DOHH2 (cell line): Measurements from ENCODE around the gene SLC16A7.

ENCODE experiments used
- H3F3A ChIP-seq: fragments of 200-600 bp; sonication (generic), shearing (Covaris generic); 2 replicates; pipeline ENCODE4 v1.6.0; 2016; ENCODE audit warnings: antibody characterized with exemption, mild to moderate bottlenecking; ENCODE audit not compliant: control insufficient read depth, insufficient read depth
- H3K27ac ChIP-seq: fragments of 200-600 bp; sonication (generic); 2 replicates; pipeline ENCODE4 v1.5.1; 2014; ENCODE audit warnings: low read depth, mild to moderate bottlenecking, low read length, moderate library complexity
- H3K27me3 ChIP-seq: fragments of 200-600 bp; sonication (generic); 2 replicates; pipeline ENCODE4 v1.6.1; 2014; ENCODE audit warnings: mild to moderate bottlenecking, low read length, mixed read lengths; ENCODE audit not compliant: control insufficient read depth
- H3K36me3 ChIP-seq: fragments of 200-600 bp; sonication (generic); 2 replicates; pipeline ENCODE4 v1.6.1; 2014; ENCODE audit warnings: mild to moderate bottlenecking, low read length, moderate library complexity, mixed read lengths; ENCODE audit not compliant: control insufficient read depth
- H3K4me1 ChIP-seq: fragments of 200-600 bp; sonication (generic); 2 replicates; pipeline ENCODE4 v1.6.1; 2014; ENCODE audit warnings: mild to moderate bottlenecking, low read length, mixed read lengths; ENCODE audit not compliant: control insufficient read depth
- H3K4me2 ChIP-seq: fragments of 200-600 bp; sonication (generic); 2 replicates; pipeline ENCODE4 v1.6.0; 2014; ENCODE audit warnings: mild to moderate bottlenecking, low read length, moderate library complexity
- H3K4me3 ChIP-seq: fragments of 200-600 bp; sonication (generic); 2 replicates; pipeline ENCODE4 v1.5.1; 2014; ENCODE audit warnings: mild to moderate bottlenecking, low read length, mixed read lengths
- H3K79me2 ChIP-seq: fragments of 200-600 bp; sonication (generic); 2 replicates; pipeline ENCODE4 v1.6.1; 2014; ENCODE audit warnings: mild to moderate bottlenecking, low read length, mixed read lengths; ENCODE audit not compliant: control insufficient read depth
- H3K9me2 ChIP-seq: fragments of 200-600 bp; sonication (generic); replicated peaks from 2 replicates; pipeline ENCODE4 v1.6.1; 2014; ENCODE audit warnings: mild to moderate bottlenecking, low read length, mixed read lengths; ENCODE audit not compliant: control insufficient read depth
- H3K9me3 ChIP-seq: fragments of 200-600 bp; sonication (generic); 2 replicates; pipeline ENCODE4 v1.6.1; 2014; ENCODE audit warnings: antibody characterized with exemption, low read length, mixed read lengths; ENCODE audit not compliant: control insufficient read depth, insufficient read depth
- H4K20me1 ChIP-seq: fragments of 200-600 bp; sonication (generic); 2 replicates; pipeline ENCODE4 v1.6.0; 2014; ENCODE audit warnings: low read depth, mild to moderate bottlenecking, antibody characterized with exemption, low read length, moderate library complexity; ENCODE audit not compliant: control insufficient read depth, insufficient read depth
- EZH2phosphoT487 ChIP-seq: fragments of 200-600 bp; sonication (generic); IDR thresholded peaks from 2 replicates; pipeline ENCODE4 v1.6.1; 2017; ENCODE audit warnings: borderline replicate concordance, mild to moderate bottlenecking, antibody characterized with exemption, low read length, moderate library complexity, mixed read lengths
- TF ChIP-seq, protein P1 (sequence below): fragments of 200-600 bp; sonication (generic); IDR thresholded peaks from one replicate; pipeline ENCODE4 v1.5.1; 2014; ENCODE audit warnings: antibody characterized with exemption, mild to moderate bottlenecking, low read depth, low read length; ENCODE audit not compliant: poor library complexity, severe bottlenecking

Gene SLC16A7

GRCh38 chr12:59735231-59735630, 139.4 kb downstream of the SLC16A7 start:
- no peaks in the 10 kb centered on the region for H3K79me2 ChIP-seq
- no peaks in the 10 kb centered on the region for H3F3A ChIP-seq
- TF ChIP-seq EZH2phosphoT487, result no peak
- TF ChIP-seq, protein P1, sequence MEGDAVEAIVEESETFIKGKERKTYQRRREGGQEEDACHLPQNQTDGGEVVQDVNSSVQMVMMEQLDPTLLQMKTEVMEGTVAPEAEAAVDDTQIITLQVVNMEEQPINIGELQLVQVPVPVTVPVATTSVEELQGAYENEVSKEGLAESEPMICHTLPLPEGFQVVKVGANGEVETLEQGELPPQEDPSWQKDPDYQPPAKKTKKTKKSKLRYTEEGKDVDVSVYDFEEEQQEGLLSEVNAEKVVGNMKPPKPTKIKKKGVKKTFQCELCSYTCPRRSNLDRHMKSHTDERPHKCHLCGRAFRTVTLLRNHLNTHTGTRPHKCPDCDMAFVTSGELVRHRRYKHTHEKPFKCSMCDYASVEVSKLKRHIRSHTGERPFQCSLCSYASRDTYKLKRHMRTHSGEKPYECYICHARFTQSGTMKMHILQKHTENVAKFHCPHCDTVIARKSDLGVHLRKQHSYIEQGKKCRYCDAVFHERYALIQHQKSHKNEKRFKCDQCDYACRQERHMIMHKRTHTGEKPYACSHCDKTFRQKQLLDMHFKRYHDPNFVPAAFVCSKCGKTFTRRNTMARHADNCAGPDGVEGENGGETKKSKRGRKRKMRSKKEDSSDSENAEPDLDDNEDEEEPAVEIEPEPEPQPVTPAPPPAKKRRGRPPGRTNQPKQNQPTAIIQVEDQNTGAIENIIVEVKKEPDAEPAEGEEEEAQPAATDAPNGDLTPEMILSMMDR, result no peak
- no peaks in the 10 kb centered on the region for H3K4me1 ChIP-seq
- H3K4me2 ChIP-seq, result no peak overlapping the region
- H4K20me1 ChIP-seq, result no peaks in the 10 kb centered on the region
- H3K27me3 ChIP-seq, result no peaks in the 10 kb centered on the region
- no peak overlapping the region for H3K27ac ChIP-seq
- H3K9me3 ChIP-seq, result no peaks in the 10 kb centered on the region
- no peaks in the 10 kb centered on the region; the same call in 1 of the 2 replicates for H3K36me3 ChIP-seq
- H3K4me3 ChIP-seq, result no peak overlapping the region
- no peaks in the 10 kb centered on the region for H3K9me2 ChIP-seq

DNA sequence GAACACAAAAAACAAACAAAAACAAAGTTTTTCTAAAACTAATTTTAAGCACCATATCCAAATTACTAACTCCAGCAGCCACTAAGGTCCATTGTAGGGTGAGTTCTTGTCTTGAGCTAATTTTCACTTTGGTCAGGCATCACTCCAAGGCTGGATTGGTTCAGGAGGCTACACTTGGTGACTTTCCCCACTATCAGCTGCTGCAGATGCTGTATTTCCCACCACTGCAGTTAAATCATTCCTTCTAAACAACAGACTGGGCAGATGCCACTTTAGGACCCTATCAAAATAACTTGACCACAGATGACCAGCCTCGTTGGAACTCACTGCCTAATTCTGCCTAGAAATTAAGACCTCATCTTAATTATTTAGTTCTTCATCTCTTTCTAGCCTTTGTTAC, 140.5 kb downstream of the SLC16A7 start:
- Histone ChIP-seq H3K4me1 (no peaks in the 10 kb centered on the region), H3K4me3 (no peak overlapping the region), H3K27ac (no peak overlapping the region), H3K79me2 (no peaks in the 10 kb centered on the region), H3K9me2 (no peaks in the 10 kb centered on the region), H3K4me2 (no peak overlapping the region), H3F3A (no peaks in the 10 kb centered on the region), H3K36me3 (no peaks in the 10 kb centered on the region; the same call in 1 of the 2 replicates), H4K20me1 (no peaks in the 10 kb centered on the region), H3K9me3 (no peaks in the 10 kb centered on the region), H3K27me3 (no peaks in the 10 kb centered on the region)
- TF ChIP-seq EZH2phosphoT487, result no peak
- TF ChIP-seq, protein P1, result no peak

- no peaks in the 10 kb centered on the region for H3K9me2 ChIP-seq
- no peaks in the 10 kb centered on the region for H3K79me2 ChIP-seq
- no peak overlapping the region for H3K4me3 ChIP-seq
- no peaks in the 10 kb centered on the region for H3K27me3 ChIP-seq
- no peak overlapping the region for H3K4me2 ChIP-seq
- H3K27ac ChIP-seq, result no peak overlapping the region
- no peak for TF ChIP-seq EZH2phosphoT487
- TF ChIP-seq, protein P1, result no peak
- H3F3A ChIP-seq, result no peaks in the 10 kb centered on the region
- no peaks in the 10 kb centered on the region; the same call in 1 of the 2 replicates for H3K36me3 ChIP-seq
- no peaks in the 10 kb centered on the region for H3K9me3 ChIP-seq
- no peaks in the 10 kb centered on the region for H3K4me1 ChIP-seq
- H4K20me1 ChIP-seq, result no peaks in the 10 kb centered on the region
Observed at GRCh38 chr12:59736786-59737185, 141.0 kb downstream of the SLC16A7 start.
